Endothelial cell of umbilical vein (primary cell): ENCODE measurements around the gene C2orf68. TPM values are rescaled to one million over a fixed set of nuclear protein-coding genes. Genes with fewer than 3 reads are reported as not detected.

ENCODE experiments used
- BruUV-seq: library from RNA; stranded (reverse); fragments of 400-500 nt; replicated peaks from 2 replicates; lab custom pipeline; 2021; lab: Mats Ljungman, UMichigan
- CTCF ChIA-PET: fragments of 300-600, 350-600 bp; sonication (Branson Sonifier 250); formaldehyde crosslinking; loops from one replicate; lab custom pipeline; 2021; ENCODE audit warnings: antibody characterized with exemption, inconsistent platforms; lab: Charles Lee
- POLR2A ChIA-PET: fragments of 300-600, 350-600 bp; sonication (Branson Sonifier 250); formaldehyde crosslinking; loops from one replicate; lab custom pipeline; 2021; ENCODE audit warnings: antibody characterized with exemption, inconsistent platforms; lab: Charles Lee
- DNase-seq: peaks from one replicate; pipeline ENCODE4 v3.0.0-alpha.2; 2011; ENCODE audit warnings: low read depth, low spot score
- FAIRE-seq: peaks from 2 replicates; lab custom pipeline; 2011; peaks lifted over from hg19 to GRCh38; lab: Jason Lieb, UNC
- H2AFZ ChIP-seq: 2 replicates; pipeline ENCODE4 v1.6.0; 2012; ENCODE audit warnings: low read depth, low read length, control low read depth, inconsistent platforms
- H3K27ac ChIP-seq: 2 replicates; pipeline ENCODE4 v1.5.1; 2011; ENCODE audit warnings: low read depth, mild to moderate bottlenecking, control low read depth, low read length, moderate library complexity; ENCODE audit not compliant: insufficient read depth
- H3K27me3 ChIP-seq, 2 experiments: 2 replicates each; pipeline versions ENCODE4 v1.6.0 to v1.6.1; 2011; ENCODE audit warnings: low read length in 2 of 2, mixed read lengths in 1 of 2; ENCODE audit not compliant: control insufficient read depth in 2 of 2, insufficient read depth in 2 of 2
- H3K36me3 ChIP-seq, 2 experiments: 2 replicates in 1 of 2; 3 replicates in 1 of 2; pipeline ENCODE4 v1.5.1; 2011; ENCODE audit warnings: low read length in 2 of 2, mild to moderate bottlenecking in 1 of 2, moderate library complexity in 1 of 2; ENCODE audit not compliant: control insufficient read depth in 2 of 2, insufficient read depth in 2 of 2; ENCODE audit errors: extremely low read depth in 1 of 2
- H3K4me1 ChIP-seq: 3 replicates; pipeline ENCODE4 v1.5.1; 2011; ENCODE audit warnings: mild to moderate bottlenecking, low read length; ENCODE audit not compliant: control insufficient read depth, insufficient read depth; ENCODE audit errors: extremely low read depth
- H3K4me2 ChIP-seq: 2 replicates; pipeline ENCODE4 v1.6.1; 2011; ENCODE audit warnings: low read length, control low read depth, mixed read lengths; ENCODE audit not compliant: insufficient read depth
- H3K4me3 ChIP-seq, 3 experiments: fragments of 200-600 bp in 1 of 3; sonication (generic), shearing (Covaris generic) in 1 of 3; replicated peaks in 1 of 3; 2 replicates each; pipeline ENCODE4 v1.5.1; 2011 to 2016; ENCODE audit warnings: control low read depth in 3 of 3, low read length in 3 of 3, mild to moderate bottlenecking in 2 of 3, inconsistent platforms in 1 of 3, low read depth in 1 of 3, moderate library complexity in 1 of 3; ENCODE audit not compliant: insufficient read depth in 1 of 3
- H3K79me2 ChIP-seq: 2 replicates; pipeline ENCODE4 v1.6.0; 2012; ENCODE audit warnings: low read length, inconsistent platforms; ENCODE audit not compliant: control insufficient read depth, insufficient read depth
- H3K9ac ChIP-seq: replicated peaks from 2 replicates; pipeline ENCODE3; 2011; ENCODE audit warnings: low read length, control low read depth; ENCODE audit not compliant: insufficient read depth; ENCODE audit errors: extremely low read depth
- H3K9me1 ChIP-seq: replicated peaks from 3 replicates; pipeline ENCODE4 v1.6.0; 2011; ENCODE audit warnings: mild to moderate bottlenecking, low read length; ENCODE audit not compliant: control insufficient read depth, insufficient read depth; ENCODE audit errors: extremely low read depth
- H3K9me3 ChIP-seq: replicated peaks from 2 replicates; pipeline ENCODE4 v1.5.1; 2012; ENCODE audit warnings: low read length, inconsistent platforms; ENCODE audit not compliant: control insufficient read depth, insufficient read depth
- H4K20me1 ChIP-seq: replicated peaks from 2 replicates; pipeline ENCODE3; 2011; ENCODE audit warnings: mild to moderate bottlenecking, low read length; ENCODE audit not compliant: control insufficient read depth, insufficient read depth; ENCODE audit errors: extremely low read depth
- CTCF ChIP-seq, 2 donors: IDR thresholded peaks; 1 replicate in 1 of 2; 2 replicates in 1 of 2; pipeline ENCODE4 v1.5.1; 2011; ENCODE audit warnings: low read length in 2 of 2, mild to moderate bottlenecking in 2 of 2, moderate library complexity in 2 of 2, control low read depth in 1 of 2, inconsistent platforms in 1 of 2, low read depth in 1 of 2; ENCODE audit not compliant: insufficient read depth in 1 of 2; ENCODE audit errors: extremely low read depth in 1 of 2
- EZH2 ChIP-seq: IDR thresholded peaks from 2 replicates; pipeline ENCODE4 v1.6.1; 2012; ENCODE audit warnings: borderline replicate concordance, low read depth, mild to moderate bottlenecking, moderate library complexity, low read length, inconsistent platforms; ENCODE audit not compliant: severe bottlenecking
- FOS ChIP-seq: IDR thresholded peaks from 2 replicates; pipeline ENCODE4 v1.6.1; 2011; ENCODE audit warnings: mild to moderate bottlenecking, low read length, moderate library complexity, borderline replicate concordance; ENCODE audit not compliant: insufficient read depth
- GATA2 ChIP-seq: IDR thresholded peaks from 2 replicates; pipeline ENCODE4 v1.7.0; 2011; ENCODE audit warnings: low read depth, mild to moderate bottlenecking, moderate library complexity, mixed read lengths, low read length; ENCODE audit not compliant: insufficient read length, insufficient read depth
- JUN ChIP-seq: IDR thresholded peaks from 2 replicates; pipeline ENCODE4 v1.6.1; 2011; ENCODE audit warnings: borderline replicate concordance, low read depth; ENCODE audit not compliant: insufficient read length, insufficient read depth
- MAX ChIP-seq: IDR thresholded peaks from 2 replicates; pipeline ENCODE4 v1.6.1; 2011; ENCODE audit not compliant: insufficient read depth, insufficient read length
- MYC ChIP-seq: IDR thresholded peaks from one replicate; pipeline ENCODE4 v1.6.1; 2011; ENCODE audit warnings: mild to moderate bottlenecking, low read depth, low read length
- POLR2A ChIP-seq: IDR thresholded peaks from 2 replicates; pipeline ENCODE4 v1.6.1; 2012; ENCODE audit warnings: low read depth, mild to moderate bottlenecking, control low read depth, low read length
- POLR2AphosphoS5 ChIP-seq: IDR thresholded peaks from 2 replicates; pipeline ENCODE4 v1.6.1; 2012; ENCODE audit warnings: low read depth, mild to moderate bottlenecking, control low read depth, low read length, moderate library complexity; ENCODE audit not compliant: insufficient read depth
- dilution Hi-C: fragments of 300-500 bp; cut with MboI; formaldehyde crosslinking; loops from one replicate; pipeline ENCODE4 v1.15.0; 2019; ENCODE audit warnings: low sequenced_read_pairs; ENCODE audit not compliant: extremely low pct_ligation_motif_present
- intact Hi-C: fragments of 100-400 bp; cut with micrococcal nuclease; formaldehyde crosslinking; loops from one replicate; pipeline ENCODE4 v1.10.0; 2022
- polyA plus RNA-seq, 4 experiments: library from polyadenylated mRNA; depleted of rRNA in 3 of 4; stranded (reverse) in 3 of 4; unstranded in 1 of 4; fragments of >200 nt; gene quantifications; 2 replicates each; pipeline versions ENCODE4 v1.2.1 to v1.2.3, GENCODE V29; 2011 to 2012; ENCODE audit warnings: missing spikeins in 1 of 4
- total RNA-seq: library from RNA; stranded (reverse); gene quantifications from 2 replicates; pipeline ENCODE4 v1.2.3, GENCODE V29; 2021

C2orf68 gene
- total and polyA plus RNA-seq, 2 donors (not counting 3 experiments of a cell fraction or from before 2014, with no cell fraction given), result 17.4 to 27.4 TPM

GRCh38 chr2:85628658-85629057 lies 16.8 kb upstream of the C2orf68 start:
- Histone ChIP-seq H3K4me1 (no peaks in the 10 kb centered on the region), H3K9ac (no peak overlapping the region), H2AFZ (no peak overlapping the region), H3K27ac (no peak overlapping the region), H3K4me2 (no peak overlapping the region), H3K9me3 (no peaks in the 10 kb centered on the region), H3K9me1 (no peaks in the 10 kb centered on the region), H3K27me3 (no peaks in the 10 kb centered on the region), H3K36me3 (peaks cover 15 to 48% of the 10 kb centered on the region in 2 experiments), H3K79me2 (peaks cover 8% of the 10 kb centered on the region), H4K20me1 (no peaks in the 10 kb centered on the region), H3K4me3 (no peak overlapping the region)
- TF ChIP-seq POLR2A (no peak), POLR2AphosphoS5 (no peak), CTCF (IDR thresholded peaks at IDR 0.05; ENCODE audit: extremely low read depth in 1 of 2, insufficient read depth in 1 of 2, low read depth in 1 of 2, low read length in 2 of 2) (no peak), MYC (no peak), MAX (no peak), EZH2 (no peak), JUN (no peak), GATA2 (no peak), FOS (no peak)
- DNase-seq (no peak), FAIRE-seq (no peak)
- intact Hi-C loops (no loop called here), dilution Hi-C loops (no loop called here)
- ChIA-PET POLR2A (no interaction called here), CTCF (interaction anchor here (2.5 kb wide), 1 partner anchor 9 kb away, joined by 23 read pairs; no protein-coding TSS in a partner anchor)
- BruUV-seq, result no TSS peak
